ENCODE data around the gene PHB1.

The PHB1 gene

GRCh38 chr17:49414622-49415350 lies at the start of gene PHB1:
TSS of gene PHB1 (minus strand) at chr17:49414882. CDS start at chr17:49413264, 1,618 bp downstream.
- DNase-seq (ENCODE audit: low read depth, low spot score), result peak; percentile 99

GRCh38 chr17:49464049-49464448 lies 49.4 kb upstream of the PHB1 start:
- DNase-seq (ENCODE audit: low read depth, low spot score), result no peak

GRCh38 chr17:49461580-49461979 lies 46.9 kb upstream of the PHB1 start:
- DNase-seq (ENCODE audit: low read depth, low spot score), result no peak

GRCh38 chr17:49460401-49460800 lies 45.7 kb upstream of the PHB1 start:
- no peak for DNase-seq (ENCODE audit: low read depth, low spot score)

- DNase-seq (ENCODE audit: low read depth, low spot score), result peak; percentile 43
Observed at GRCh38 chr17:49459401-49459984, 44.8 kb upstream of the PHB1 start.

- DNase-seq (ENCODE audit: low read depth, low spot score), result no peak
Observed at GRCh38 chr17:49457564-49458535, 43.2 kb upstream of the PHB1 start.

- DNase-seq (ENCODE audit: low read depth, low spot score), result no peak
Observed at GRCh38 chr17:49456183-49456965, 41.7 kb upstream of the PHB1 start.

GRCh38 chr17:49455272-49455861 lies 40.7 kb upstream of the PHB1 start:
- no peak for DNase-seq (ENCODE audit: low read depth, low spot score)

- peak; percentile 23 for DNase-seq (ENCODE audit: low read depth, low spot score)
Observed at GRCh38 chr17:49454050-49454449, 39.4 kb upstream of the PHB1 start.

- peak; percentile 25 for DNase-seq (ENCODE audit: low read depth, low spot score)
Observed at GRCh38 chr17:49452661-49453060, 38.0 kb upstream of the PHB1 start.

GRCh38 chr17:49452201-49452600 lies 37.5 kb upstream of the PHB1 start:
- no peak for DNase-seq (ENCODE audit: low read depth, low spot score)

GRCh38 chr17:49450735-49451134 lies 36.1 kb upstream of the PHB1 start:
- no peak for DNase-seq (ENCODE audit: low read depth, low spot score)

- no peak for DNase-seq (ENCODE audit: low read depth, low spot score)
Observed at GRCh38 chr17:49450181-49450580, 35.5 kb upstream of the PHB1 start.

GRCh38 chr17:49447628-49448302 lies 33.1 kb upstream of the PHB1 start:
- no peak for DNase-seq (ENCODE audit: low read depth, low spot score)

- no peak for DNase-seq (ENCODE audit: low read depth, low spot score)
Observed at GRCh38 chr17:49445591-49445990, 30.9 kb upstream of the PHB1 start.

- no peak for DNase-seq (ENCODE audit: low read depth, low spot score)
Observed at GRCh38 chr17:49444384-49444783, 29.7 kb upstream of the PHB1 start.

- DNase-seq (ENCODE audit: low read depth, low spot score), result no peak
Observed at GRCh38 chr17:49443862-49444261, 29.2 kb upstream of the PHB1 start.

GRCh38 chr17:49442041-49442440 lies 27.4 kb upstream of the PHB1 start:
- DNase-seq (ENCODE audit: low read depth, low spot score), result no peak

- no peak for DNase-seq (ENCODE audit: low read depth, low spot score)
Observed at GRCh38 chr17:49441578-49441977, 26.9 kb upstream of the PHB1 start.

GRCh38 chr17:49440581-49440980 lies 25.9 kb upstream of the PHB1 start:
- DNase-seq (ENCODE audit: low read depth, low spot score), result no peak
